HG03442 (cell line): Measurements from ENCODE around the gene EEF1AKMT3.

Experiments used
- ATAC-seq: cut with Tn5 transposase; IDR thresholded peaks from one replicate; pipeline ENCODE4 v1.9.1; 2021; ENCODE audit warnings: mild to moderate bottlenecking, moderate library complexity; ENCODE audit not compliant: unreplicated experiment

EEF1AKMT3 gene

DNA sequence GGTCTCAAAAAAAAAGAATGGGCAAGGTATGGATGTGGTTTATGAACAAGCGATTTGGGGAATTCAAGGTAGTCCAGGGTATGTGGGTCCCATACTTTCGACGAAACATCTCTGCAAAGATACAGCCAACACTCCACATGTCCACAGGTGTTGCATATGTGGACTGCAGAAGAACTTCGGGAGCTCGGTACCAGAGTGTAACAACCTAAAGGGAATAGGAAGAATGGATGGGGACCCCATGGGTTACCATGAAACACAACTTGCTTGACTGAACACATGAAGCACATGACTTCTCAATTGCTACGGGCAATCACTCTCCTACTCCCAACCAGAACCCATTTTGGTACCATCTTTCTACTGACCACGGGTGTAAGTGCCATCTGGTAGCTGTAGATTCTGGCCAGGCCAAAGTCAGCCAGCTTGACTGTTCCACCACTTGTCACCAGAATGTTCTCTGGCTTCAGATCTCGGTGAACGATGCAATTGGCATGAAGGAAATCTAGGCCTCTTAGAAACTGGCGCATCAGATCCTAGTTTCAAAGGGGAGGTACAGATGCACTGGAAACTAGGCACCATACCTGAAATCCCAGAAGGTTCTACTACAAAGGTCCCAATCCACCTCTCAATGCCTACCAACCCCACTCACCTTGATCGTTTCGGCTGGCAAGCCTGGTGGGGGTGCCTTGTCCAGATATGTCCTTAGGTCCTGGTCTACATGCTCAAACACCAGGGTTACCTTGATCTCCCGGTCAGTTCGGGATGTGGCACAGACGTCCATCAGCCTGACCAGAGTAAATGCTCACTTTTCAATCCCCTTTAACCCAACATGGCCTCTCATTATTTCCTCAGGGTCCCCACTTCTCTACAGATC, 21.6 kb upstream of the EEF1AKMT3 start:
- no peak for ATAC-seq

DNA sequence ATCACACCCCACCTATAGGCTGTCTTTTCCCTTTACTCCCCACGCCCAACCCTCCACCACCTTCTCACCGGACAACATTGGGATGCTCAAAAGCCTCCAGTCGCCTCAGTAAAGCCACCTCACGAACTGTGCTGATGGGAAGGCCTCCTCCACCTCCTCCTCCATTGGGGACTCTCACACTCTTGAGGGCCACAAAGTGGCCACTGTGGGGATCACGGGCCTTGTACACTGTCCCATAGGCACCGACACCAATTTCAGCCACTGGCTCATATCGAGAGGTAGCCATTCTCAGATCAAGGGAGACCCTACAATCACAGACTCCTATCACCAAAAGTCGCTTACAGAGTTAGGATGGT, 21.0 kb upstream of the EEF1AKMT3 start:
- ATAC-seq = no peak

DNA sequence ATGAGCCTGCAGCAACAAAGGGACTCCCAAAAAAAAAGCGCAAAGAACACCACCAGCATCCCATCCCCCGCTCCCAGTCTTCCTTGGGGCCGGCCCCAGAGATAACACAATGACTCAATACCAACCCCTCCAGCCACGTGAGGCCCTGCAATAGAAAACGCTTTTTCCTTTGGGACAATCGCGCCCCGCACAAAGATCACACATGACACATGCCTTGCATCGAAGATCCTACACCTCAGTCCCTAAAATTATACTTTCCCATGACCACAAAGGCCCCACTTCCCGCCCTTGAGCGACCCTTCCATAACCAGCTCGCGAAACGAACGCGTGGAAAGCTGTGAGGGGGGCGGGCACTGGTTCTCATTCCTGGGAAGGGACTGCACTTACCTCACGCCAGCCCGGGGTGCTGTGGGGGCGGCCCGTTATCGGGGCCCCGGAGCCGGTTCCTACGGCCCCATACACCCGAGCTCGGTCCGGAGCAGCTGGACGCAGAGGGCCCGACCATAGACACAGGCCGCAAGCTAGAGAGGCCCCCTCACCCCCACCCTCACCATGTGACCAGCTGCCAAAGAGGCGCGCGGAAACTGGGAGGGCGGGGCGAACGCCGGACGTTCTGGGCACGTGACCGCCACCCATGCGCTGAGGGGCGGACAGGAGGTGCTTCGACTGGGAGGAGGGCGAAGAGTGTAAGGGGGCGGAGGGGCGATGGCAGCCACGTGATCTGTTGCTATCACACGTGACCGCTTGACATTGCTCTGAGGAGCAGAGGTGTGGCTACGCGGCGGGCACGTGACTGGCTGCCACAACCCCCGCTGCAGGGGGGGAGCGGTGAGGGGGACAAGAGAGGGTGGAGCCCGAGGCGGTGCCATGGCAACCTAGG, 20.4 kb upstream of the EEF1AKMT3 start, which contains the start of gene CDK4:
TSS of gene CDK4 (minus strand) at position 523 of the 880 bp plus-strand sequence. CDS start 593 bp downstream, outside the sequence.
- ATAC-seq = peak; percentile 63

DNA sequence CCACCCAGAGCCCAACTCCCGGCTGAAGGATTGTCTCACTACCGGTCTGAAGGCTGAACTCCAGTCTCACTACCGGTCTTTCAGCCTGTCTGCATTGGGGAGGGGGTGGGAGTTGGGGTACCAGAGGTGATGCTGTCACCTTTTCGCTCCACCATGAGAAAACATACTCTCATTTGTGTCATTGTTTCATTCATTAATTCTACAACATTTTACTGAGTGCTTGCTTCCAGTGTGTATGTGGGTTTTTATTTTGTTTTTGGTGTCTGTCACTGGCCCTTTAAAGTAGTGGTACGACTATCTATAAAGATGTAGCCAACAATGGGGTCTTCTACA, 19.8 kb upstream of the EEF1AKMT3 start:
- ATAC-seq = no peak

- no peak for ATAC-seq
Measured at GRCh38 chr12:57753756-57754337, 18.6 kb upstream of the EEF1AKMT3 start.

- peak; percentile 34 for ATAC-seq
Measured at GRCh38 chr12:57754411-57755193, 17.8 kb upstream of the EEF1AKMT3 start, which contains the start of gene MARCHF9. MARCHF9 (plus strand) TSS chr12:57755103; CDS start chr12:57755529, 426 bp downstream.

GRCh38 chr12:57755194-57755453, 17.3 kb upstream of the EEF1AKMT3 start:
- ATAC-seq = no peak

DNA sequence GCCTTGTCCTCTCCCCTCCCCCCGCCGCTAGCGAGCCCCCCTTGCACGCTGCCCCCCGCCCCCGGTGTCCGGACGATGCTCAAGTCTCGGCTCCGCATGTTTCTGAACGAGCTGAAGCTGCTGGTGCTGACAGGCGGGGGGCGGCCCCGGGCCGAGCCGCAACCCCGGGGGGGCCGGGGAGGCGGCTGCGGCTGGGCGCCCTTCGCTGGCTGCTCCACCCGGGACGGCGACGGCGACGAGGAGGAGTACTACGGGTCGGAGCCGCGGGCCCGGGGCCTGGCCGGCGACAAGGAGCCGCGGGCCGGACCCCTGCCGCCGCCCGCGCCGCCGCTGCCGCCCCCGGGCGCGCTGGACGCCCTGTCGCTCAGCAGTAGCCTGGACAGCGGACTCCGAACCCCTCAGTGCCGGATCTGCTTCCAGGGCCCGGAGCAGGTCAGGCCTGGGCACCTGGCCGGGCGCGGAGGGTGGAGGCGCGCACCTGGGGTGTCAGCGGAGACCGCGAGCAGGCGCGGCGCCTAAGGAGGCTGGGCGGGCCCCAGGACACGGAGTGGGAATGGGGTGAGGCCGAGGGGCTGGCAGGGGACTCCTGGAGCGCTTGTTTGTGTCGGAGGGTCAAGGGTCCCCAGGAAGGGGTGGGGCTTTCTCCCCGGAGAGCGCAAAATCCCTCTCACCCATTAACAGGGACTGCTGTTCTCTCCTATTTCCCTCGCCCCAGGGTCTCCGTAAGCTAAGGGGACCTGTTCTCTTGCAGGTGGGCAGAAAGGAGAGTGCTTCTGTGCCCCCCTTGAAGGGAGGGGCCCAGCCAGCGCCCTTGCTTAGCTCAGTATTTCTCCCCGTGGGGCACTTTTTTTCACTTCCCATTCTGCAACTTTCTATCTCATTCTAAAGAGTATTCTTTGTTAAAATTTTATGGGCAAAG, 16.7 kb upstream of the EEF1AKMT3 start:
- ATAC-seq = no peak

- ATAC-seq = peak; percentile 28
Measured at GRCh38 chr12:57756406-57757341, 15.7 kb upstream of the EEF1AKMT3 start.

DNA sequence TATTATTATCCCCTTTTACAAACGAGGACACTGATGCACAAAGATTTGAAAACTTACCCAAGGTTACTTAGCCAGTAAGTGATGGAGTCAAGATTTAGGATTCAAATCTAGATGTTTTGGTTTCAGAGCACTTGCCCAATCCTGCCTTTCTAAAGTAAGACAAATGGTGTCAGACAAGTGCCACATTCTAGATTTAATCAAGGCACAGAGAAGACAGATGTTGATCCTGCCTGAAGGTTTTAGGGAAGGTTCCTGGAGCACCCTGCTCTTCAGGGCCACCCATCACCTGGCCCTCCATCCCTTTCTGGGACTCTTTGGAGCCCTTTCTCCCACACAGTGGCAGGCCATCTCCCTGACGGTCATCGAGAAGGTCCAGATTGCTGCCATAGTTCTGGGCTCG, 14.6 kb upstream of the EEF1AKMT3 start:
- no peak for ATAC-seq

- ATAC-seq = no peak
Measured at GRCh38 chr12:57758552-57759359, 13.7 kb upstream of the EEF1AKMT3 start.

- peak; percentile 23 for ATAC-seq
Measured at GRCh38 chr12:57759360-57759980, 12.9 kb upstream of the EEF1AKMT3 start.

DNA sequence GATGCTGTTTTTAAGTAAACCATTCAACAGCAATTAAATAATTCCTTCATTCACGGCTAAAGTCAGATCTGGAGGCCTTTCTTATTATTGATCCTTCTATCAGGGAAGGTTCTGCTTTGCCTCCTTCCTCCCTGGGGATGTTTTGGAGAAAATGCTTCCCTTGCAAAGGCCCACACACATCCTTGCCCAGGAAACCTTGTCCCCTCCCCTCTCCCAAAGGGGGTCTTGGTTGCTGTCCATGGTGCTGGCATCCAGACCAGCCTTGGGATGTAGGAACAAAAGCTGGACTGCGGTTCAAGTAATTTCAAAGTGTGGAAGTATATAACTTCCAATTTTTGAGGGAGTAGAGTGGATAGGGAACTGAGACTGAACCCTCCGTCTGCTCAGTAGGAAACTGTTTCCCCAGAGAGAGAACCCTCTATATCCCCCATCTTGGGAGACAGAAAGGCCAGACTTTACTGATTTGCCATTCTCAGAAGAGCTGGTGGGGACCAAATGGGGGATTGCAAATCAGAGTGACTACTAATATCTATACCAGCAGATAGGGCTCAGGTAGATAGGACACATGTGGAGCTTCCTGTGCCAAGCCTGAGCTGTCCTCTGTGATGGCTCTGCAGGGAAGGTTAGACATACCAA, 11.9 kb upstream of the EEF1AKMT3 start:
- ATAC-seq = no peak

DNA sequence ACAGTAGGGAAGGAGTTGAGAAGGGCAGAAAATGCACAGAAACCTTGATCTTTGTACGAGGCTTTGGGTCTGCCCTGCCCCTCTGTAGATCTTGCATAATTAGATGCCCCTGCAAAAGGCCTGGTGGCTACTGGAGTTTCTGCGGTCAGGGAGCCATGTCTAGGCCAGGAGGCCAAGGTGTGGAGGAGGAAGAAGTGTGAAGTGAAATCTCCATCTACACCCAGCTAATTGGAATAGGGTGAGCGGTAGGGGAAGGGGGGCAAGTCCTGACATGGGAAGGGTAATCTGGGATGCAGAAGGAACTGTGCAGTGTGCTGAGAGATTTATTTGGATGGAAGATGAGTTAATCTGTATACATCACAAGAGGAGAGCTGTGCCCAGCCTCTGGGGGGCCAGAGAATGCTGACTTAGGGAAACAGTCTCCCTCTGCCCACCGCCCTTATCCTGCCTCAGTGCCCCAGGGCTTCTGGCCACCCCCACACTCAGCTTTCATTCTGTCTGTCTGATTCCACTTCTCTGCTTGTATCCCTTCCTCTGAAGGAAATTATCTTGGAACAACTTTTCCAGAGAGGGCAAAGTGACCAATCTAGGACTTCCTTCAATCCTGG, 10.9 kb upstream of the EEF1AKMT3 start:
- ATAC-seq = no peak

- no peak for ATAC-seq
Measured at GRCh38 chr12:57762463-57762862, 10.0 kb upstream of the EEF1AKMT3 start.

DNA sequence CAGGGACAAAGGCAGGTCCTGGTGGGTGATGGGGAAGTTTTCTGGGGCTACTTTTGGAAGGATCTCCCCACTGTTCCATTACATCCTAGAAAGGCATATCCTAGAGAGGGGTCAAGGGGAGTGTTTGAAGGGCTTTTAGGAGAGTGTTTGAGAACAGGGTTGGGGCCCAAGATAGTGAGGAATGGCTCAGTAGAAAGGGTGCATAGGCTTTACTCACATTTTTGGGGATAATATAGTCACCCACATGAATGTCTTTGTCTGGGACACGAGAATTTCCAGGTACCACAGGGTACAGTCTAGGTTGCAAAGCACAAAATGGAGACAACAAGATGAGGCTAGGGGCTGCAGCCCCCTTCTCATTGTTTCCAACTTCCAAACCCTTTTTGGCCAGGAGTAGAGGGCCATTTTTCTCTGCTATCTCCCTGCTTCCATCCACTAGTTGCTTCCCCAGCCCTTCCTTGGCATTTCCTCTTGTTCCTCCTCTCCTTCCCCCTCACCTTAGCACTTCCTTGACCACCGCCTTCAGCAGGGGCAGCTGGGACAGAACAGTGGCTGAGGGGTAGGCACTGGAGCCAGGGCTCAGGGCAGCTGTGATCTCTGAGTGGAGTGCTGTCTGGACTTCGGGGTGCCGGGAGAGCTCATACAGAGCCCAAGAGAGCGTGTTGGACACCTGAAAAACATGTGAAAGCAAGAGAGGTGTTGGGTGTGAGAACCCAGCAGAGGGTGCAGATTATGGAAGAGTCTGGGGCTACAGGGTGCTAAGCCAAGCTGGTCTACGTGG, 8.3 kb upstream of the EEF1AKMT3 start:
- ATAC-seq = no peak
